Measurements from ENCODE around the gene KLHL4.

Gene KLHL4

GRCh38 chrX:87515836-87516235, 1.8 kb upstream of the KLHL4 start:
- no peak for TF ChIP-seq CEBPB (IDR thresholded peaks at IDR 0.05)
- no peak for TF ChIP-seq TAF1 (IDR thresholded peaks at IDR 0.05; ENCODE audit: low read depth)
- TF ChIP-seq, protein P1, sequence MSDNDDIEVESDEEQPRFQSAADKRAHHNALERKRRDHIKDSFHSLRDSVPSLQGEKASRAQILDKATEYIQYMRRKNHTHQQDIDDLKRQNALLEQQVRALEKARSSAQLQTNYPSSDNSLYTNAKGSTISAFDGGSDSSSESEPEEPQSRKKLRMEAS (IDR thresholded peaks at IDR 0.05), result no peak
- no peak for TF ChIP-seq EP300 (IDR thresholded peaks at IDR 0.05; ENCODE audit: borderline replicate concordance)
- no peak for TF ChIP-seq NFIC (IDR thresholded peaks at IDR 0.05)
- TF ChIP-seq FOXM1 (IDR thresholded peaks at IDR 0.05; ENCODE audit: borderline replicate concordance, low read depth), result no peak
- no peak for TF ChIP-seq ZBTB7A (IDR thresholded peaks at IDR 0.05; ENCODE audit: low read depth)
- no peak for TF ChIP-seq CREB1 (IDR thresholded peaks at IDR 0.05; ENCODE audit: low read depth)
- no peak for TF ChIP-seq TCF12 (IDR thresholded peaks at IDR 0.05; ENCODE audit: low read depth)
- TF ChIP-seq YY1 (IDR thresholded peaks at IDR 0.05; ENCODE audit: low read depth), result no peak
- no peak for TF ChIP-seq TEAD4 (IDR thresholded peaks at IDR 0.05)
- TF ChIP-seq RAD21 (IDR thresholded peaks at IDR 0.05; ENCODE audit: low read depth), result no peak
- TF ChIP-seq REST (IDR thresholded peaks at IDR 0.05; ENCODE audit: low read depth), result no peak
- no peak for TF ChIP-seq EGR1 (IDR thresholded peaks at IDR 0.05)
- TF ChIP-seq, protein P2, sequence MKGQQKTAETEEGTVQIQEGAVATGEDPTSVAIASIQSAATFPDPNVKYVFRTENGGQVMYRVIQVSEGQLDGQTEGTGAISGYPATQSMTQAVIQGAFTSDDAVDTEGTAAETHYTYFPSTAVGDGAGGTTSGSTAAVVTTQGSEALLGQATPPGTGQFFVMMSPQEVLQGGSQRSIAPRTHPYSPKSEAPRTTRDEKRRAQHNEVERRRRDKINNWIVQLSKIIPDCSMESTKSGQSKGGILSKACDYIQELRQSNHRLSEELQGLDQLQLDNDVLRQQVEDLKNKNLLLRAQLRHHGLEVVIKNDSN (IDR thresholded peaks at IDR 0.05), result no peak

DNA sequence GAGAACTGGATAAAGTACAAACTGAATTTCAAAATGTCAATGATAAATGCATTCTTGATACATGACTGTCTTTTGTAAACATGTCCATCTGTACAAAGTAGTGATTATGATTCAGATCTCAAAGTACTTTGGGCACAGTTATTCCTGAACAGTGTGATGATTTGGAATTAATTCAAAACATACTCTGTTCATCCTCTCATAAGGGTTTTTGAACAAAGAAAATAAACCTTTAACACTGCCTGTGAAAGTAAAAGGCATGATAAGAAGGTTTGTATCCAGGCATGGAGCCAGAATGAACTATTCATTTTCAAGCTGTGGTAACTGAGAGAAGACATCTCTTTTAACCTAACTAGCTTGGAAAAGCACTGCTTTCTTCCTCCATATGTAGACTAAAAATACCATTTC, 883 bp upstream of the KLHL4 start:
- no peak for TF ChIP-seq CREB1 (IDR thresholded peaks at IDR 0.05; ENCODE audit: low read depth)
- no peak for TF ChIP-seq TAF1 (IDR thresholded peaks at IDR 0.05; ENCODE audit: low read depth)
- TF ChIP-seq, protein P1 (IDR thresholded peaks at IDR 0.05), result no peak
- no peak for TF ChIP-seq TCF12 (IDR thresholded peaks at IDR 0.05; ENCODE audit: low read depth)
- TF ChIP-seq EGR1 (IDR thresholded peaks at IDR 0.05), result no peak
- no peak for TF ChIP-seq ZBTB7A (IDR thresholded peaks at IDR 0.05; ENCODE audit: low read depth)
- no peak for TF ChIP-seq RAD21 (IDR thresholded peaks at IDR 0.05; ENCODE audit: low read depth)
- no peak for TF ChIP-seq TEAD4 (IDR thresholded peaks at IDR 0.05)
- TF ChIP-seq YY1 (IDR thresholded peaks at IDR 0.05; ENCODE audit: low read depth), result no peak
- no peak for TF ChIP-seq NFIC (IDR thresholded peaks at IDR 0.05)

GRCh38 chrX:87518504-87518903, 902 bp downstream of the KLHL4 start:
- no peak for TF ChIP-seq TCF12 (IDR thresholded peaks at IDR 0.05; ENCODE audit: low read depth)

DNA sequence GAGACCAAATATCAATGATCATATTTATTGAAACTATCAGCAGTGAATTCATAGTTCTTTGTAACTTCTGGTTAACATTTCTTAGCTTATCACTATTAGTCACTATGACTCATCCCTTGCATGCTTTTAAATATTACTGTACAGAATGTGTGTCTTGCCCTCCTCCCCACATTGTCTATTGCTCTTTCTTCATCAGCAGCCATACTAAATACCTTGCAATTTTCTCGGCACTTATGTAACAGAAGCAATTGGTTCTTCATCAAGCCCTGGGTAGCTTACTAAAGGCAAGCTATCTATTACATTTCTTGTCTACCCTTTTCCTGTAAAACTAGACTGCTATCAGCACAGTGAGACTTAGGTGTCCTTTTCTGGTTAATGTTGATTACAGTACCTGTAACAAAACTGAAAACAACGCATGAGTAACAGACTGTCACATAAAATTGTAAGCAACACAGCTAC, 8.2 kb downstream of the KLHL4 start:
- TF ChIP-seq ZBTB7A (IDR thresholded peaks at IDR 0.05; ENCODE audit: low read depth) (no peak), CEBPB (IDR thresholded peaks at IDR 0.05) (no peak), YY1 (IDR thresholded peaks at IDR 0.05; ENCODE audit: low read depth) (no peak), NFIC (IDR thresholded peaks at IDR 0.05) (no peak), EGR1 (IDR thresholded peaks at IDR 0.05) (no peak), REST (IDR thresholded peaks at IDR 0.05; ENCODE audit: low read depth) (no peak), EP300 (IDR thresholded peaks at IDR 0.05; ENCODE audit: borderline replicate concordance) (no peak), TCF12 (IDR thresholded peaks at IDR 0.05; ENCODE audit: low read depth) (no peak), CREB1 (IDR thresholded peaks at IDR 0.05; ENCODE audit: low read depth) (no peak), TAF1 (IDR thresholded peaks at IDR 0.05; ENCODE audit: low read depth) (no peak), TEAD4 (IDR thresholded peaks at IDR 0.05) (no peak), FOXM1 (IDR thresholded peaks at IDR 0.05; ENCODE audit: borderline replicate concordance, low read depth) (no peak), RAD21 (IDR thresholded peaks at IDR 0.05; ENCODE audit: low read depth) (no peak)
- TF ChIP-seq, protein P2 (IDR thresholded peaks at IDR 0.05), result no peak
- TF ChIP-seq, protein P1 (IDR thresholded peaks at IDR 0.05), result no peak

- no peak for TF ChIP-seq TEAD4 (IDR thresholded peaks at IDR 0.05)
- no peak for TF ChIP-seq YY1 (IDR thresholded peaks at IDR 0.05; ENCODE audit: low read depth)
Measured at GRCh38 chrX:87526281-87526680, 8.7 kb downstream of the KLHL4 start.

DNA sequence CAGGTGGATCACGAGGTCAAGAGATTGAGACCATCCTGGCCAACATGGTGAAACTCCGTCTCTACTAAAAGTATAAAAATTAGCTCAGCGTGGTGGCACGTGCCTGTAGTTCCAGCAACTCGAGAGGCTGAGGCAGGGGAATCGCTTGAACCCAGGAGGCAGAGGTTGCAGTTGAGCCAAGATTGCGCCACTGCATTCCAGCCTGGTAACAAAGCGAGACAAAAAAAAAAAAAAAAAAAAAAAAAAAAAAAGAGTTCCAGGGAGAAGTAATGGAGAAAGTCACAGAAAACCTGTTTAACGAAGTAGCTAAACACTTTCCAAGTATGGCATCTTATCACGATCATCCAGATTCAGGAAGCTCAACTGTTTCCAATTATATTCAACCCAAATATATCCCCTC, 10.9 kb downstream of the KLHL4 start:
- TF ChIP-seq NFIC (IDR thresholded peaks at IDR 0.05), result no peak
- peak; percentile 66 for TF ChIP-seq CEBPB (IDR thresholded peaks at IDR 0.05)
- 0 out of 2 replicates have a peak, but pooled peaks have one; percentile 13 for TF ChIP-seq TEAD4 (IDR thresholded peaks at IDR 0.05)

Measured in Ishikawa (cell line).